Neural cell (in vitro differentiated cells): ENCODE results near the gene SIGLEC12. TPM values are rescaled to one million over a fixed set of nuclear protein-coding genes. Genes with fewer than 3 reads are reported as not detected.

Experiments used
- H2AFZ ChIP-seq: fragments of 200-600, 300-800 bp; sonication (generic), shearing (Covaris generic); 2 replicates; pipeline ENCODE4 v1.6.0; 2014; ENCODE audit warnings: low read depth, mild to moderate bottlenecking, antibody characterized with exemption, low read length, moderate library complexity
- H3F3A ChIP-seq: fragments of 200-600 bp; shearing (Covaris generic); 2 replicates; pipeline ENCODE4 v1.6.1; 2016; ENCODE audit warnings: mild to moderate bottlenecking, moderate library complexity, mixed read lengths, antibody characterized with exemption, low read length; ENCODE audit not compliant: insufficient read depth, poor library complexity, severe bottlenecking
- H3K27ac ChIP-seq: fragments of 200-600, 300-800 bp; sonication (generic), shearing (Covaris generic); 2 replicates; pipeline ENCODE4 v1.5.1; 2014; ENCODE audit warnings: mild to moderate bottlenecking, low read length, moderate library complexity
- H3K27me3 ChIP-seq: fragments of 300-800, 200-600 bp; sonication (generic), shearing (Covaris generic); 2 replicates; pipeline ENCODE4 v1.6.0; 2014; ENCODE audit warnings: mild to moderate bottlenecking, low read depth, low read length, moderate library complexity; ENCODE audit not compliant: insufficient read depth
- H3K36me3 ChIP-seq: fragments of 300-800, 200-600 bp; sonication (generic), shearing (Covaris generic); 2 replicates; pipeline ENCODE4 v1.5.1; 2014; ENCODE audit warnings: mild to moderate bottlenecking, antibody characterized with exemption, low read length, moderate library complexity; ENCODE audit not compliant: insufficient read depth
- H3K4me2 ChIP-seq: fragments of 300-800, 200-600 bp; sonication (generic), shearing (Covaris generic); 2 replicates; pipeline ENCODE4 v1.6.0; 2014; ENCODE audit warnings: mild to moderate bottlenecking, low read length
- H3K4me3 ChIP-seq: fragments of 300-800, 200-600 bp; sonication (generic), shearing (Covaris generic); 2 replicates; pipeline ENCODE4 v1.5.1; 2014; ENCODE audit warnings: mild to moderate bottlenecking, low read length, moderate library complexity
- H3K79me2 ChIP-seq: fragments of 200-600 bp; shearing (Covaris generic); replicated peaks from 2 replicates; pipeline ENCODE4 v1.6.0; 2014; ENCODE audit warnings: mild to moderate bottlenecking, low read length, moderate library complexity; ENCODE audit not compliant: insufficient read depth
- H3K9ac ChIP-seq: fragments of 300-800, 200-600 bp; sonication (generic), shearing (Covaris generic); 2 replicates; pipeline ENCODE4 v1.6.1; 2016; ENCODE audit warnings: mild to moderate bottlenecking, low read length, mixed read lengths
- H3K9me2 ChIP-seq: fragments of 200-600 bp; shearing (Covaris generic); 2 replicates; pipeline ENCODE4 v1.6.1; 2016; ENCODE audit warnings: mild to moderate bottlenecking, low read length, mixed read lengths; ENCODE audit not compliant: insufficient read depth
- H3K9me3 ChIP-seq: fragments of 200-600, 300-800 bp; sonication (generic), shearing (Covaris generic); 2 replicates; pipeline ENCODE4 v1.6.1; 2016; ENCODE audit warnings: mild to moderate bottlenecking, mixed run types, low read length, moderate library complexity, mixed read lengths
- H4K20me1 ChIP-seq: fragments of 200-600 bp; shearing (Covaris generic); 2 replicates; pipeline ENCODE4 v1.6.1; 2016; ENCODE audit warnings: mild to moderate bottlenecking, mixed run types; ENCODE audit not compliant: insufficient read depth
- EP300 ChIP-seq: fragments of 450-650 bp; conservative IDR thresholded peaks from 2 replicates; pipeline ENCODE4 v1.6.1; 2014; ENCODE audit warnings: antibody characterized with exemption, mild to moderate bottlenecking, moderate library complexity; ENCODE audit not compliant: poor library complexity, severe bottlenecking
- EZH2 ChIP-seq: fragments of 200-600, 300-800 bp; shearing (Covaris generic), sonication (generic); IDR thresholded peaks from 2 replicates; pipeline ENCODE4 v1.6.1; 2014; ENCODE audit warnings: antibody characterized with exemption, low read length, borderline replicate concordance, mild to moderate bottlenecking; ENCODE audit not compliant: insufficient read depth, poor library complexity, severe bottlenecking
- MXI1 ChIP-seq: fragments of 450-650 bp; conservative IDR thresholded peaks from 2 replicates; pipeline ENCODE4 v1.6.1; 2014; ENCODE audit warnings: antibody characterized with exemption, mild to moderate bottlenecking; ENCODE audit not compliant: poor library complexity, severe bottlenecking
- POLR2AphosphoS5 ChIP-seq: IDR thresholded peaks from 2 replicates; pipeline ENCODE4 v1.6.1; 2012
- RAD21 ChIP-seq: fragments of 450-650 bp; conservative IDR thresholded peaks from 2 replicates; pipeline ENCODE4 v1.6.1; 2014; ENCODE audit warnings: antibody characterized with exemption, mild to moderate bottlenecking, moderate library complexity
- SMC3 ChIP-seq: fragments of 450-650 bp; conservative IDR thresholded peaks from 2 replicates; pipeline ENCODE4 v1.6.1; 2014; ENCODE audit warnings: antibody characterized with exemption, mild to moderate bottlenecking, moderate library complexity; ENCODE audit not compliant: poor library complexity
- TAF1 ChIP-seq: IDR thresholded peaks from 2 replicates; pipeline ENCODE4 v1.6.1; 2012; ENCODE audit warnings: low read depth
- polyA plus RNA-seq: library from polyadenylated mRNA; depleted of rRNA; stranded (reverse); fragments of >200 nt; gene quantifications from 2 replicates; pipeline ENCODE4 v1.2.3, GENCODE V29; 2014
- TF ChIP-seq, protein P1 (sequence below): fragments of 450-650 bp; IDR thresholded peaks from 2 replicates; pipeline ENCODE4 v1.5.1; 2014; ENCODE audit warnings: antibody characterized with exemption, mild to moderate bottlenecking, moderate library complexity; ENCODE audit not compliant: poor library complexity, severe bottlenecking
- TF ChIP-seq, protein P2 (sequence below): IDR thresholded peaks from 2 replicates; pipeline ENCODE4 v1.6.1; 2012; ENCODE audit warnings: borderline replicate concordance

The SIGLEC12 gene
- polyA plus RNA-seq, 1 donor from 2014 or later, result not detected

DNA sequence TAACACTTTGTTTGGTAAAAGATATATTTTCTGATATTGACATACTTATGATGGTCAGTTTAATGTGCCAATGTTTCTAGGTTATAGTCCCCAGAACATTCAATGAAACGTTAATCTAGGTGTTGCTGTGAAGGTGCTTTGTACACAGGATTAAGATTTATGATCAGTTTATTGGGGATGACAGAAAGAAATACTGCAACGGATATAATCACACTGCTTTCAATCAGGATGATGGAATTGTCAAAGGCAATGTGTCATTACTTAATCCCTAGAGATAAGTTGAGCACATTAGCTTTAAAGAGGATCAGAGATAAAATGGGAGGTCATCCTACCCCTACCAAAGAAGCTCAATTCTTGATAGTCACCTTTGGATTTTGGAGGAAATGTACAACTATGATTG, 12.4 kb upstream of the SIGLEC12 start:
- no peaks in the 10 kb centered on the region for H4K20me1 ChIP-seq
- H3K4me2 ChIP-seq, result no peak overlapping the region
- TF ChIP-seq MXI1 (no peak), EZH2 (no peak), EP300 (no peak), RAD21 (no peak), TAF1 (no peak), POLR2AphosphoS5 (no peak), SMC3 (no peak)
- TF ChIP-seq, protein P1, sequence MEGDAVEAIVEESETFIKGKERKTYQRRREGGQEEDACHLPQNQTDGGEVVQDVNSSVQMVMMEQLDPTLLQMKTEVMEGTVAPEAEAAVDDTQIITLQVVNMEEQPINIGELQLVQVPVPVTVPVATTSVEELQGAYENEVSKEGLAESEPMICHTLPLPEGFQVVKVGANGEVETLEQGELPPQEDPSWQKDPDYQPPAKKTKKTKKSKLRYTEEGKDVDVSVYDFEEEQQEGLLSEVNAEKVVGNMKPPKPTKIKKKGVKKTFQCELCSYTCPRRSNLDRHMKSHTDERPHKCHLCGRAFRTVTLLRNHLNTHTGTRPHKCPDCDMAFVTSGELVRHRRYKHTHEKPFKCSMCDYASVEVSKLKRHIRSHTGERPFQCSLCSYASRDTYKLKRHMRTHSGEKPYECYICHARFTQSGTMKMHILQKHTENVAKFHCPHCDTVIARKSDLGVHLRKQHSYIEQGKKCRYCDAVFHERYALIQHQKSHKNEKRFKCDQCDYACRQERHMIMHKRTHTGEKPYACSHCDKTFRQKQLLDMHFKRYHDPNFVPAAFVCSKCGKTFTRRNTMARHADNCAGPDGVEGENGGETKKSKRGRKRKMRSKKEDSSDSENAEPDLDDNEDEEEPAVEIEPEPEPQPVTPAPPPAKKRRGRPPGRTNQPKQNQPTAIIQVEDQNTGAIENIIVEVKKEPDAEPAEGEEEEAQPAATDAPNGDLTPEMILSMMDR, result no peak
- TF ChIP-seq, protein P2, sequence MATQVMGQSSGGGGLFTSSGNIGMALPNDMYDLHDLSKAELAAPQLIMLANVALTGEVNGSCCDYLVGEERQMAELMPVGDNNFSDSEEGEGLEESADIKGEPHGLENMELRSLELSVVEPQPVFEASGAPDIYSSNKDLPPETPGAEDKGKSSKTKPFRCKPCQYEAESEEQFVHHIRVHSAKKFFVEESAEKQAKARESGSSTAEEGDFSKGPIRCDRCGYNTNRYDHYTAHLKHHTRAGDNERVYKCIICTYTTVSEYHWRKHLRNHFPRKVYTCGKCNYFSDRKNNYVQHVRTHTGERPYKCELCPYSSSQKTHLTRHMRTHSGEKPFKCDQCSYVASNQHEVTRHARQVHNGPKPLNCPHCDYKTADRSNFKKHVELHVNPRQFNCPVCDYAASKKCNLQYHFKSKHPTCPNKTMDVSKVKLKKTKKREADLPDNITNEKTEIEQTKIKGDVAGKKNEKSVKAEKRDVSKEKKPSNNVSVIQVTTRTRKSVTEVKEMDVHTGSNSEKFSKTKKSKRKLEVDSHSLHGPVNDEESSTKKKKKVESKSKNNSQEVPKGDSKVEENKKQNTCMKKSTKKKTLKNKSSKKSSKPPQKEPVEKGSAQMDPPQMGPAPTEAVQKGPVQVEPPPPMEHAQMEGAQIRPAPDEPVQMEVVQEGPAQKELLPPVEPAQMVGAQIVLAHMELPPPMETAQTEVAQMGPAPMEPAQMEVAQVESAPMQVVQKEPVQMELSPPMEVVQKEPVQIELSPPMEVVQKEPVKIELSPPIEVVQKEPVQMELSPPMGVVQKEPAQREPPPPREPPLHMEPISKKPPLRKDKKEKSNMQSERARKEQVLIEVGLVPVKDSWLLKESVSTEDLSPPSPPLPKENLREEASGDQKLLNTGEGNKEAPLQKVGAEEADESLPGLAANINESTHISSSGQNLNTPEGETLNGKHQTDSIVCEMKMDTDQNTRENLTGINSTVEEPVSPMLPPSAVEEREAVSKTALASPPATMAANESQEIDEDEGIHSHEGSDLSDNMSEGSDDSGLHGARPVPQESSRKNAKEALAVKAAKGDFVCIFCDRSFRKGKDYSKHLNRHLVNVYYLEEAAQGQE, result no peak
- no peaks in the 10 kb centered on the region for H3K79me2 ChIP-seq
- H3K36me3 ChIP-seq, result no peaks in the 10 kb centered on the region
- no peaks in the 10 kb centered on the region for H3F3A ChIP-seq
- H3K27me3 ChIP-seq, result no peaks in the 10 kb centered on the region
- no peak overlapping the region for H2AFZ ChIP-seq
- no peaks in the 10 kb centered on the region for H3K9me3 ChIP-seq
- no peak overlapping the region for H3K4me3 ChIP-seq
- H3K9me2 ChIP-seq, result no peaks in the 10 kb centered on the region
- no peak overlapping the region for H3K27ac ChIP-seq
- H3K9ac ChIP-seq, result no peak overlapping the region

DNA sequence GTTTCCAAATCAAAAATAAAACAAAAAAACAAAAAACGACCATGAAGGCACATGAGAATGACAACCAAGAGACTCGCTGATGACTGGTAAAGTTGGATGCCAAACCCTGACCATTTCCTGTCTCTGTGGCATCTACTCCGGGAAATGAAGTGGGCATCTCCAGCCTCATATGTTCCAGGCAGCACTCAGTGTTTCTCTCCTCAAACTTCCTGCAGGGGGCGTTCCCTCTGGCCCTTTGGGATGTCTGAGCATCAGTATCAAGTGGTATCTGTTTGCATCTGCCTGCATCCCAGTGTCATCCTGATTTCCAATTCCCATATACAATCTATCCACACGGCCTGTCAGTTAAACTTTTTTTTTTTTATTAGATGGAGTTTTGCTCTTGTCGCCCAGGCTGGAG, 9.8 kb upstream of the SIGLEC12 start:
- no peak for TF ChIP-seq POLR2AphosphoS5
- no peak for TF ChIP-seq TAF1
- no peaks in the 10 kb centered on the region for H3F3A ChIP-seq
- no peaks in the 10 kb centered on the region for H3K27me3 ChIP-seq
- H3K9ac ChIP-seq, result no peak overlapping the region
- H3K4me3 ChIP-seq, result no peak overlapping the region
- no peaks in the 10 kb centered on the region for H3K36me3 ChIP-seq
- no peaks in the 10 kb centered on the region for H4K20me1 ChIP-seq
- H2AFZ ChIP-seq, result no peak overlapping the region
- H3K9me2 ChIP-seq, result no peaks in the 10 kb centered on the region
- H3K79me2 ChIP-seq, result no peaks in the 10 kb centered on the region
- no peak overlapping the region for H3K4me2 ChIP-seq
- no peaks in the 10 kb centered on the region for H3K9me3 ChIP-seq
- no peak overlapping the region for H3K27ac ChIP-seq
